ENCODE measurements around the gene DRD2.
"Not testable (repeated sequence)": the region's sequence is repeated elsewhere in the genome, so short reads cannot be mapped to it uniquely, and the experiment has no call there.

The DRD2 gene
- total RNA-seq: 0 reads per million in 4 donors

- no peak for DNase-seq
Observed at GRCh38 chr11:113475160-113475761, at the start of gene DRD2. TSS of gene DRD2 (minus strand) at chr11:113475398. CDS start at chr11:113424651, 50,747 bp downstream.

GRCh38 chr11:113523906-113524305 is 48.7 kb upstream of the DRD2 start:
- not testable (repeated sequence) for DNase-seq

GRCh38 chr11:113521737-113522517 is 46.7 kb upstream of the DRD2 start:
- no peak for DNase-seq

GRCh38 chr11:113519989-113520613 is 44.9 kb upstream of the DRD2 start:
- no peak for DNase-seq

- no peak for DNase-seq
Observed at GRCh38 chr11:113518716-113519495, 43.7 kb upstream of the DRD2 start.

GRCh38 chr11:113517361-113517760 is 42.2 kb upstream of the DRD2 start:
- no peak for DNase-seq

- DNase-seq: no peak
Observed at GRCh38 chr11:113514856-113515255, 39.7 kb upstream of the DRD2 start.

GRCh38 chr11:113507341-113507740 is 32.1 kb upstream of the DRD2 start:
- no peak for DNase-seq

GRCh38 chr11:113506893-113507292 is 31.7 kb upstream of the DRD2 start:
- DNase-seq: no peak

GRCh38 chr11:113506461-113506860 is 31.3 kb upstream of the DRD2 start:
- no peak for DNase-seq

- no peak for DNase-seq
Observed at GRCh38 chr11:113505541-113506375, 30.6 kb upstream of the DRD2 start.

GRCh38 chr11:113505046-113505445 is 29.8 kb upstream of the DRD2 start:
- no peak for DNase-seq

- no peak for DNase-seq
Observed at GRCh38 chr11:113504586-113504985, 29.4 kb upstream of the DRD2 start.

- no peak for DNase-seq
Observed at GRCh38 chr11:113504071-113504470, 28.9 kb upstream of the DRD2 start.

- no peak for DNase-seq
Observed at GRCh38 chr11:113497066-113497910, 22.1 kb upstream of the DRD2 start.

GRCh38 chr11:113496026-113496651 is 20.9 kb upstream of the DRD2 start:
- DNase-seq: no peak

- no peak for DNase-seq
Observed at GRCh38 chr11:113494021-113494420, 18.8 kb upstream of the DRD2 start.

- DNase-seq: no peak
Observed at GRCh38 chr11:113493206-113493605, 18.0 kb upstream of the DRD2 start.

GRCh38 chr11:113488931-113489351 is 13.7 kb upstream of the DRD2 start:
- DNase-seq: no peak

- no peak for DNase-seq
Observed at GRCh38 chr11:113487622-113488021, 12.4 kb upstream of the DRD2 start.

GRCh38 chr11:113484223-113484622 is 9.0 kb upstream of the DRD2 start:
- no peak for DNase-seq
